H9 (cell line): ENCODE data around the gene HOXA1. TPM values are rescaled to one million over a fixed set of nuclear protein-coding genes. Genes with fewer than 3 reads are reported as not detected.

Experiments
- DNase-seq: peaks from one replicate; pipeline ENCODE4 v3.0.0-alpha.2; 2017
- H2AFZ ChIP-seq: one replicate; pipeline ENCODE4 v1.6.1; 2013; ENCODE audit warnings: mild to moderate bottlenecking, low read length, control low read depth, moderate library complexity
- H2AK5ac ChIP-seq: 2 replicates; pipeline ENCODE4 v1.6.1; 2013; ENCODE audit warnings: low read length, control low read depth, mixed read lengths; ENCODE audit not compliant: insufficient read length
- H2BK120ac ChIP-seq: one replicate; pipeline ENCODE4 v1.6.1; 2013; ENCODE audit warnings: low read depth, mild to moderate bottlenecking, low read length, control low read depth, inconsistent platforms; ENCODE audit not compliant: poor library complexity, severe bottlenecking
- H2BK12ac ChIP-seq: 2 replicates; pipeline ENCODE4 v1.6.1; 2013; ENCODE audit warnings: low read length, control low read depth, mixed read lengths, low read depth; ENCODE audit not compliant: insufficient read length
- H2BK15ac ChIP-seq: 2 replicates; pipeline ENCODE4 v1.6.1; 2013; ENCODE audit warnings: low read depth, low read length, control low read depth
- H2BK20ac ChIP-seq: one replicate; pipeline ENCODE4 v1.6.1; 2013; ENCODE audit warnings: low read depth, mild to moderate bottlenecking, low read length, control low read depth, inconsistent platforms; ENCODE audit not compliant: poor library complexity, severe bottlenecking
- H2BK5ac ChIP-seq: 2 replicates; pipeline ENCODE4 v1.6.1; 2013; ENCODE audit warnings: low read length, control low read depth, mixed read lengths; ENCODE audit not compliant: insufficient read length
- H3K14ac ChIP-seq: 2 replicates; pipeline ENCODE4 v1.6.1; 2013; ENCODE audit warnings: low read length, control low read depth; ENCODE audit not compliant: insufficient read depth
- H3K18ac ChIP-seq: 2 replicates; pipeline ENCODE4 v1.6.1; 2013; ENCODE audit warnings: low read depth, mild to moderate bottlenecking, mixed read lengths, low read length, control low read depth; ENCODE audit not compliant: insufficient read length
- H3K23ac ChIP-seq: 2 replicates; pipeline ENCODE4 v1.6.1; 2013; ENCODE audit warnings: low read length, control low read depth, mixed read lengths, low read depth; ENCODE audit not compliant: insufficient read length
- H3K23me2 ChIP-seq: 2 replicates; pipeline ENCODE4 v1.6.1; 2013; ENCODE audit warnings: low read depth, mild to moderate bottlenecking, mixed read lengths, low read length, control low read depth; ENCODE audit not compliant: insufficient read length, poor library complexity, severe bottlenecking
- H3K27ac ChIP-seq: 2 replicates; pipeline ENCODE4 v1.5.1; 2013; ENCODE audit warnings: low read length, control low read depth, mixed read lengths, low read depth; ENCODE audit not compliant: insufficient read length
- H3K27me3 ChIP-seq: 2 replicates; pipeline ENCODE4 v1.6.1; 2013; ENCODE audit warnings: low read length, control low read depth, inconsistent platforms; ENCODE audit not compliant: insufficient read depth
- H3K4ac ChIP-seq: 2 replicates; pipeline ENCODE4 v1.6.1; 2013; ENCODE audit warnings: low read depth, mild to moderate bottlenecking, control low read depth, inconsistent platforms, low read length, moderate library complexity
- H3K4me1 ChIP-seq: 2 replicates; pipeline ENCODE4 v1.6.1; 2013; ENCODE audit warnings: low read length, control low read depth, inconsistent platforms; ENCODE audit not compliant: insufficient read depth
- H3K4me2 ChIP-seq: 2 replicates; pipeline ENCODE4 v1.6.1; 2013; ENCODE audit warnings: low read length, control low read depth, mixed read lengths; ENCODE audit not compliant: insufficient read length, insufficient read depth
- H3K56ac ChIP-seq: 2 replicates; pipeline ENCODE4 v1.6.1; 2013; ENCODE audit warnings: low read depth, mild to moderate bottlenecking, mixed read lengths, low read length, control low read depth; ENCODE audit not compliant: insufficient read length
- H3K79me1 ChIP-seq: 2 replicates; pipeline ENCODE4 v1.6.1; 2013; ENCODE audit warnings: low read depth, mild to moderate bottlenecking, moderate library complexity, low read length, control low read depth, inconsistent platforms; ENCODE audit not compliant: insufficient read depth, poor library complexity, severe bottlenecking
- H3K79me2 ChIP-seq: 2 replicates; pipeline ENCODE4 v1.6.1; 2013; ENCODE audit warnings: low read length, control low read depth, inconsistent platforms; ENCODE audit not compliant: insufficient read depth
- H3K9ac ChIP-seq: 2 replicates; pipeline ENCODE4 v1.6.1; 2013; ENCODE audit warnings: low read length, control low read depth, mixed read lengths; ENCODE audit not compliant: insufficient read length; ENCODE audit errors: extremely low read depth
- H3K9me3 ChIP-seq: one replicate; pipeline ENCODE4 v1.6.1; 2013; ENCODE audit warnings: low read depth, low read length, inconsistent platforms; ENCODE audit not compliant: control insufficient read depth
- H3T11ph ChIP-seq: one replicate; pipeline ENCODE4 v1.6.1; 2013; ENCODE audit warnings: mild to moderate bottlenecking, low read length, control low read depth, inconsistent platforms
- H4K20me1 ChIP-seq: one replicate; pipeline ENCODE4 v1.6.1; 2013; ENCODE audit not compliant: control insufficient read depth, insufficient read length, insufficient read depth
- H4K5ac ChIP-seq: 2 replicates; pipeline ENCODE4 v1.6.1; 2013; ENCODE audit warnings: low read depth, mild to moderate bottlenecking, mixed read lengths, low read length, control low read depth; ENCODE audit not compliant: insufficient read length
- H4K8ac ChIP-seq: replicated peaks from 2 replicates; pipeline ENCODE4 v1.6.1; 2013; ENCODE audit warnings: low read length, control low read depth, mixed read lengths, low read depth; ENCODE audit not compliant: insufficient read length
- H4K91ac ChIP-seq: 2 replicates; pipeline ENCODE4 v1.6.1; 2013; ENCODE audit warnings: low read depth, mild to moderate bottlenecking, moderate library complexity, mixed read lengths, low read length, control low read depth; ENCODE audit not compliant: insufficient read length
- H3K27ac Mint-ChIP-seq, 3 experiments: 2 replicates in 2 of 3; 3 replicates in 1 of 3; pipeline ENCODE4 v1.8.0; 2020 to 2021; ENCODE audit warnings: mixed read lengths in 3 of 3, mild to moderate bottlenecking in 1 of 3, moderate library complexity in 1 of 3
- H3K27me3 Mint-ChIP-seq: 2 replicates; pipeline ENCODE4 v1.8.0; 2021; ENCODE audit warnings: low read depth, mild to moderate bottlenecking, moderate library complexity, mixed read lengths
- H3K36me3 Mint-ChIP-seq, 3 experiments: 2 replicates in 2 of 3; 3 replicates in 1 of 3; pipeline ENCODE4 v1.8.0; 2020 to 2021; ENCODE audit warnings: low read depth in 3 of 3, mixed read lengths in 3 of 3; ENCODE audit not compliant: insufficient read depth in 1 of 3
- H3K4me1 Mint-ChIP-seq, 2 experiments: 2 replicates each; pipeline ENCODE4 v1.8.0; 2020; ENCODE audit warnings: mixed read lengths in 2 of 2
- H3K4me3 Mint-ChIP-seq, 2 experiments: 2 replicates in 1 of 2; 3 replicates in 1 of 2; pipeline ENCODE4 v1.8.0; 2020 to 2021; ENCODE audit warnings: mild to moderate bottlenecking in 2 of 2, mixed read lengths in 2 of 2, moderate library complexity in 1 of 2
- H3K9me3 Mint-ChIP-seq, 2 experiments: 2 replicates in 1 of 2; 3 replicates in 1 of 2; pipeline ENCODE4 v1.8.0; 2020; ENCODE audit warnings: mild to moderate bottlenecking in 2 of 2, mixed read lengths in 2 of 2, moderate library complexity in 1 of 2
- WGBS: extraction: QIAGEN DNeasy Blood & Tissue Kit; methylation state at CpG from one replicate; pipeline ENCODE4 v1.1.7; 2013; ENCODE audit warnings: missing lambda C conversion rate, low lambda C conversion rate, mixed read lengths; ENCODE audit not compliant: insufficient read length; ENCODE audit errors: extremely low coverage; 5-methylcytosine and 5-hydroxymethylcytosine counted together
- total RNA-seq: library from RNA; stranded (reverse); gene quantifications from 2 replicates; pipeline ENCODE4 v1.2.1, GENCODE V29; 2021
- TF ChIP-seq, protein P1 (sequence below): fragments of 200-600 bp; sonication (generic); conservative IDR thresholded peaks from 3 replicates; pipeline ENCODE4 v1.8.0; 2021; ENCODE audit warnings: antibody characterized with exemption, mild to moderate bottlenecking

The HOXA1 gene
- total RNA-seq, 1 experiment from 2014 or later = not detected

DNA sequence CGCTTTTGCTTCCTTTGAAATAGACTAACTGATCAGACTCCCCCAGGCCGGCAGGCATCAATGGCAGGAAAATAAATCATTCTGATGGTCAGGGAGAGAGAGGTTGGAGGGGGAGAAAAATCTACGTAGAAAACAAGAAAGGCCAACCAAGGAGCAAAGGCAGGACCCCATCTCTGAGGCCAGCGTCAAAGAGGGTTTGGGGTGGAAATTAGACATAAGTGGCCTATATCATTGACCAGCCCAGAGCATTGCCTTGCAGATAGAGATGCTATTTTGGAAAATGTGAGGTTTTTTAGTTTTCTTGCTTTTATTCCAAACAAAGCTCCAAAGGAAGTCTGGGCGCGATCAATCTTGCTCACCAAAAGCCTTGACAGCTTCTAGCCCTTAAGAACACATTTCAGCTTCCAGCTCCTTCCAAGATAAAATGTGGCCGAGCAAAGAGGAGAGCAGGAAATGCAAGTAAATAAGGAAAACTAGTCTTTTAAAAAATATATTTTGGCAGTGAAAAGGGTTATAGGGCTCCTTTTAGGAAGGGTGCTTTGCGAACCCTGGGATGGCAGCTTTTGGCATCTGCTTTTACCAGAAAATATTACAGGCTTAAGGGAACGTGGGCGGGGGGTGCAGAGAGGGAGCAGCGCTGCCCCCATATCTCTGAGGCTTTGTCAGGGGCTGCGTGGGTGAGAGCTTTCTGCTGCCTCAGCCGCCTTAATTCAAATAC, 8.7 kb upstream of the HOXA1 start:
- peaks cover 98% of the 10 kb centered on the region for H3K27me3 ChIP-seq
- H3K27me3 Mint-ChIP-seq = peaks cover 100% of the 10 kb centered on the region
- no peak overlapping the region for H2AK5ac ChIP-seq
- H3K27ac Mint-ChIP-seq = no peak overlapping the region
- WGBS = no CpG with 5 or more reads among the region's 13 CpGs
- H3K4me1 Mint-ChIP-seq = peaks cover 13 to 39% of the 10 kb centered on the region in 2 experiments
- no peak overlapping the region for H2BK5ac ChIP-seq
- no peak overlapping the region for H3K4ac ChIP-seq
- H2BK120ac ChIP-seq = no peak overlapping the region
- no peak overlapping the region for H3K4me2 ChIP-seq
- H2BK20ac ChIP-seq = no peak overlapping the region
- no peak overlapping the region for H3K18ac ChIP-seq
- H3K36me3 Mint-ChIP-seq = no peaks in the 10 kb centered on the region; a peak in 1 of 7 replicates
- no peak overlapping the region for H2BK12ac ChIP-seq
- no peak overlapping the region for H3K4me3 Mint-ChIP-seq
- no peaks in the 10 kb centered on the region for H3K9me3 ChIP-seq
- no peaks in the 10 kb centered on the region for H3K79me2 ChIP-seq
- H3K79me1 ChIP-seq = no peaks in the 10 kb centered on the region
- H3K4me1 ChIP-seq = no peaks in the 10 kb centered on the region
- no peak overlapping the region for H3K9ac ChIP-seq
- H2BK15ac ChIP-seq = no peak overlapping the region
- H4K91ac ChIP-seq = no peak overlapping the region
- TF ChIP-seq, protein P1, sequence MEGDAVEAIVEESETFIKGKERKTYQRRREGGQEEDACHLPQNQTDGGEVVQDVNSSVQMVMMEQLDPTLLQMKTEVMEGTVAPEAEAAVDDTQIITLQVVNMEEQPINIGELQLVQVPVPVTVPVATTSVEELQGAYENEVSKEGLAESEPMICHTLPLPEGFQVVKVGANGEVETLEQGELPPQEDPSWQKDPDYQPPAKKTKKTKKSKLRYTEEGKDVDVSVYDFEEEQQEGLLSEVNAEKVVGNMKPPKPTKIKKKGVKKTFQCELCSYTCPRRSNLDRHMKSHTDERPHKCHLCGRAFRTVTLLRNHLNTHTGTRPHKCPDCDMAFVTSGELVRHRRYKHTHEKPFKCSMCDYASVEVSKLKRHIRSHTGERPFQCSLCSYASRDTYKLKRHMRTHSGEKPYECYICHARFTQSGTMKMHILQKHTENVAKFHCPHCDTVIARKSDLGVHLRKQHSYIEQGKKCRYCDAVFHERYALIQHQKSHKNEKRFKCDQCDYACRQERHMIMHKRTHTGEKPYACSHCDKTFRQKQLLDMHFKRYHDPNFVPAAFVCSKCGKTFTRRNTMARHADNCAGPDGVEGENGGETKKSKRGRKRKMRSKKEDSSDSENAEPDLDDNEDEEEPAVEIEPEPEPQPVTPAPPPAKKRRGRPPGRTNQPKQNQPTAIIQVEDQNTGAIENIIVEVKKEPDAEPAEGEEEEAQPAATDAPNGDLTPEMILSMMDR = no peak
- H3K14ac ChIP-seq = no peak overlapping the region
- H3K56ac ChIP-seq = no peak overlapping the region
- H4K20me1 ChIP-seq = peaks cover 1% of the 10 kb centered on the region
- no peak overlapping the region for H4K8ac ChIP-seq
- H3K27ac ChIP-seq = no peak overlapping the region
- no peaks in the 10 kb centered on the region for H3K23me2 ChIP-seq
- H3T11ph ChIP-seq = no peak overlapping the region
- no peak overlapping the region for H4K5ac ChIP-seq
- peaks cover 8 to 18% of the 10 kb centered on the region in 2 experiments; a peak in 4 of 5 replicates for H3K9me3 Mint-ChIP-seq
- no peak for DNase-seq
- no peak overlapping the region for H3K23ac ChIP-seq
- H2AFZ ChIP-seq = no peak overlapping the region
